Measurements from ENCODE around the gene NFIB.

DNA sequence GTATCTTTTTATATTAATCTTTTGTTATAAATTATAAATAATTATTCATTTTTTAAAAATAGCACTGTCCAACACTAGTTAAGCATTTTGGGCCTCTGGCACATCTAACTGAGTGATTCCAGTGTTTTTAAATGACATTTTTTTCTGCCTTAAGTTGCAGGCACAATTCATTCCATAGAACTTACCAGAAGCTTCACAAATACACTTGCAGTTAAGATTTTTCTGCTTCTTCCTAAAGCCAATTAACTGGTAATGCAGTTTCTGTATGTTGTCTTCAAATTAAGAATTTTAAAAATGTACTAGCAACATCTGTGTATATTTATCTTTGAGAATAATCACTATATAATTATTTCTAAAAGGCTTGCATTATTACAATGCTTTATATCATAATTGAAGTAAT lies 11.2 kb upstream of the NFIB start:
- no peak for TF ChIP-seq EZH2 (IDR thresholded peaks at IDR 0.05; ENCODE audit: low read depth)
- TF ChIP-seq, protein P1, sequence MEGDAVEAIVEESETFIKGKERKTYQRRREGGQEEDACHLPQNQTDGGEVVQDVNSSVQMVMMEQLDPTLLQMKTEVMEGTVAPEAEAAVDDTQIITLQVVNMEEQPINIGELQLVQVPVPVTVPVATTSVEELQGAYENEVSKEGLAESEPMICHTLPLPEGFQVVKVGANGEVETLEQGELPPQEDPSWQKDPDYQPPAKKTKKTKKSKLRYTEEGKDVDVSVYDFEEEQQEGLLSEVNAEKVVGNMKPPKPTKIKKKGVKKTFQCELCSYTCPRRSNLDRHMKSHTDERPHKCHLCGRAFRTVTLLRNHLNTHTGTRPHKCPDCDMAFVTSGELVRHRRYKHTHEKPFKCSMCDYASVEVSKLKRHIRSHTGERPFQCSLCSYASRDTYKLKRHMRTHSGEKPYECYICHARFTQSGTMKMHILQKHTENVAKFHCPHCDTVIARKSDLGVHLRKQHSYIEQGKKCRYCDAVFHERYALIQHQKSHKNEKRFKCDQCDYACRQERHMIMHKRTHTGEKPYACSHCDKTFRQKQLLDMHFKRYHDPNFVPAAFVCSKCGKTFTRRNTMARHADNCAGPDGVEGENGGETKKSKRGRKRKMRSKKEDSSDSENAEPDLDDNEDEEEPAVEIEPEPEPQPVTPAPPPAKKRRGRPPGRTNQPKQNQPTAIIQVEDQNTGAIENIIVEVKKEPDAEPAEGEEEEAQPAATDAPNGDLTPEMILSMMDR (conservative IDR thresholded peaks at IDR 0.05) = no peak

Data from PC-9 (cell line).